Measurements from ENCODE around the gene DDX60.
"Not testable (repeated sequence)": the region's sequence is repeated elsewhere in the genome, so short reads cannot be mapped to it uniquely, and the experiment has no call there.

The DDX60 gene

GRCh38 chr4:168318266-168318895 is at the start of gene DDX60:
Gene DDX60 (minus strand): TSS chr4:168318752. CDS start chr4:168311259, 7,493 bp downstream.
- peak; percentile 76 to 80 for DNase-seq

GRCh38 chr4:168367065-168367464 is 48.5 kb upstream of the DDX60 start:
- no peak for DNase-seq

GRCh38 chr4:168362025-168362401 is 43.5 kb upstream of the DDX60 start:
- DNase-seq, result no peak

- no peak for DNase-seq
Observed at GRCh38 chr4:168361365-168362024, 42.9 kb upstream of the DDX60 start.

GRCh38 chr4:168360271-168360670 is 41.7 kb upstream of the DDX60 start:
- no peak for DNase-seq

- no peak for DNase-seq
Observed at GRCh38 chr4:168357941-168358340, 39.4 kb upstream of the DDX60 start.

GRCh38 chr4:168353746-168354145 is 35.2 kb upstream of the DDX60 start:
- DNase-seq, result no peak

GRCh38 chr4:168337550-168337940 is 19.0 kb upstream of the DDX60 start:
- no peak for DNase-seq

- no peak for DNase-seq
Observed at GRCh38 chr4:168336837-168337549, 18.4 kb upstream of the DDX60 start.

- DNase-seq, result no peak
Observed at GRCh38 chr4:168335621-168336020, 17.1 kb upstream of the DDX60 start.

GRCh38 chr4:168334053-168334452 is 15.5 kb upstream of the DDX60 start:
- DNase-seq, result no peak

- DNase-seq, result not testable (repeated sequence)
Observed at GRCh38 chr4:168330575-168330974, 12.0 kb upstream of the DDX60 start.

- DNase-seq, result no peak
Observed at GRCh38 chr4:168325591-168325990, 7.0 kb upstream of the DDX60 start.

- no peak for DNase-seq
Observed at GRCh38 chr4:168321006-168321405, 2.5 kb upstream of the DDX60 start.

GRCh38 chr4:168319486-168320019 is 1.0 kb upstream of the DDX60 start:
- DNase-seq, result no peak

- no peak for DNase-seq
Observed at GRCh38 chr4:168317621-168318020, 931 bp downstream of the DDX60 start.

GRCh38 chr4:168309781-168310180 is 8.8 kb downstream of the DDX60 start:
- DNase-seq, result no peak

- no peak for DNase-seq
Observed at GRCh38 chr4:168308912-168309311, 9.6 kb downstream of the DDX60 start.

- DNase-seq, result no peak
Observed at GRCh38 chr4:168306476-168306875, 12.1 kb downstream of the DDX60 start.

GRCh38 chr4:168304744-168305459 is 13.7 kb downstream of the DDX60 start:
- DNase-seq, result no peak

GRCh38 chr4:168303430-168303829 is 15.1 kb downstream of the DDX60 start:
- not testable (repeated sequence) for DNase-seq

GRCh38 chr4:168293386-168293975 is 25.1 kb downstream of the DDX60 start:
- no peak for DNase-seq

GRCh38 chr4:168291242-168291641 is 27.3 kb downstream of the DDX60 start:
- no peak for DNase-seq
